Measurements from ENCODE around the gene LDLR.

LDLR gene

DNA sequence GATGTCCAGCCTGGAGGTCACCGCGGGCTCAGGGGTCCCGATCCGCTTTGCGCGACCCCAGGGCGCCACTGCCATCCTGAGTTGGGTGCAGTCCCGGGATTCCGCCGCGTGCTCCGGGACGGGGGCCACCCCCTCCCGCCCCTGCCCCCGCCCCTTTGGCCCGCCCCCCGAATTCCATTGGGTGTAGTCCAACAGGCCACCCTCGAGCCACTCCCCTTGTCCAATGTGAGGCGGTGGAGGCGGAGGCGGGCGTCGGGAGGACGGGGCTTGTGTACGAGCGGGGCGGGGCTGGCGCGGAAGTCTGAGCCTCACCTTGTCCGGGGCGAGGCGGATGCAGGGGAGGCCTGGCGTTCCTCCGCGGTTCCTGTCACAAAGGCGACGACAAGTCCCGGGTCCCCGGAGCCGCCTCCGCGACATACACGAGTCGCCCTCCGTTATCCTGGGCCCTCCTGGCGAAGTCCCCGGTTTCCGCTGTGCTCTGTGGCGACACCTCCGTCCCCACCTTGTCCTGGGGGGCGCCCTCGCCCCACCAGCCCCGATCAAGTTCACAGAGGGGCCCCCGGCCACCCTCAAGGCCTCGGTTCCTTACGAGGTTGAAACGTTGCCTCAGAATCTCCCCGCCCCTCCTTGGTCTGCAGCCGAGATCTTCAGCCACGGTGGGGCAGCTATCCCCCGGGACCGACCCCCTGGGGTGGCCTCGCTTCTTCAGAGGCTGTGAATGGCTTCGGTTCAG lies 1.2 kb downstream of the LDLR start:
- peak overlapping the region; percentile 95 for H3K4me3 ChIP-seq (ENCODE audit: low read depth, low read length)
- peak; percentile 99 for DNase-seq (ENCODE audit: low read depth)
- peak; percentile 67; the same call in 1 of the 2 replicates for TF ChIP-seq MYC (IDR thresholded peaks at IDR 0.05; ENCODE audit: low read depth, low read length)
- TF ChIP-seq, protein P1, sequence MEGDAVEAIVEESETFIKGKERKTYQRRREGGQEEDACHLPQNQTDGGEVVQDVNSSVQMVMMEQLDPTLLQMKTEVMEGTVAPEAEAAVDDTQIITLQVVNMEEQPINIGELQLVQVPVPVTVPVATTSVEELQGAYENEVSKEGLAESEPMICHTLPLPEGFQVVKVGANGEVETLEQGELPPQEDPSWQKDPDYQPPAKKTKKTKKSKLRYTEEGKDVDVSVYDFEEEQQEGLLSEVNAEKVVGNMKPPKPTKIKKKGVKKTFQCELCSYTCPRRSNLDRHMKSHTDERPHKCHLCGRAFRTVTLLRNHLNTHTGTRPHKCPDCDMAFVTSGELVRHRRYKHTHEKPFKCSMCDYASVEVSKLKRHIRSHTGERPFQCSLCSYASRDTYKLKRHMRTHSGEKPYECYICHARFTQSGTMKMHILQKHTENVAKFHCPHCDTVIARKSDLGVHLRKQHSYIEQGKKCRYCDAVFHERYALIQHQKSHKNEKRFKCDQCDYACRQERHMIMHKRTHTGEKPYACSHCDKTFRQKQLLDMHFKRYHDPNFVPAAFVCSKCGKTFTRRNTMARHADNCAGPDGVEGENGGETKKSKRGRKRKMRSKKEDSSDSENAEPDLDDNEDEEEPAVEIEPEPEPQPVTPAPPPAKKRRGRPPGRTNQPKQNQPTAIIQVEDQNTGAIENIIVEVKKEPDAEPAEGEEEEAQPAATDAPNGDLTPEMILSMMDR (IDR thresholded peaks at IDR 0.05; ENCODE audit: low read depth, low read length) = no peak
- TF ChIP-seq, protein P2, sequence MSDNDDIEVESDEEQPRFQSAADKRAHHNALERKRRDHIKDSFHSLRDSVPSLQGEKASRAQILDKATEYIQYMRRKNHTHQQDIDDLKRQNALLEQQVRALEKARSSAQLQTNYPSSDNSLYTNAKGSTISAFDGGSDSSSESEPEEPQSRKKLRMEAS (IDR thresholded peaks at IDR 0.05; ENCODE audit: low read depth, low read length) = peak; percentile 62
- TF ChIP-seq POLR2A (IDR thresholded peaks at IDR 0.05; ENCODE audit: extremely low read depth, insufficient read length) = peak; percentile 86

GRCh38 chr19:11090997-11091702 lies 1.9 kb downstream of the LDLR start:
- no peak for DNase-seq (ENCODE audit: low read depth)
- no peak for TF ChIP-seq POLR2A (IDR thresholded peaks at IDR 0.05; ENCODE audit: extremely low read depth, insufficient read length)
- TF ChIP-seq, protein P1 (IDR thresholded peaks at IDR 0.05; ENCODE audit: low read depth, low read length) = no peak
- TF ChIP-seq MYC (IDR thresholded peaks at IDR 0.05; ENCODE audit: low read depth, low read length) = no peak
- TF ChIP-seq, protein P2 (IDR thresholded peaks at IDR 0.05; ENCODE audit: low read depth, low read length) = no peak
- H3K4me3 ChIP-seq (ENCODE audit: low read depth, low read length) = peak overlapping the region; percentile 95

- H3K4me3 ChIP-seq (ENCODE audit: low read depth, low read length) = peak overlapping the region; percentile 95
These were observed 2.5 kb downstream of the LDLR start for GRCh38 chr19:11091703-11092153.

DNA sequence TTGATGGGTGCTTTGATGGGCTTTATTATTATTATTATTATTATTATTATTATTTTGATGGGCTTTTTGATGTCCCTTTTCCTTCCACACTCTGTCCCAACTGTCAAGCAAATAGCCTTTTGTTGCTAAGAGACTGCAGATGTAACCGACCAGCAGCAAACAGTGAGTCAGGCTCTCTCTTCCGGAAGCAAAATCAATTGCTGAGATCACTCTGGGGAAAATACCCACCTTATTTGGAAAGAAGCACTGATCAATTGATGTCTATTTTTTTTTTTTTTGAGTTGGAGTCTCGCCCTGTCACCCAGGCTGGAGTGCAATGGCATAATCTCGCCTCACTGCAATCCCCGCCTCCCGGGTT lies 2.9 kb downstream of the LDLR start:
- H3K4me3 ChIP-seq (ENCODE audit: low read depth, low read length) = peak overlapping the region; percentile 95
- peak; percentile 69 for DNase-seq (ENCODE audit: low read depth)
- TF ChIP-seq, protein P2 (IDR thresholded peaks at IDR 0.05; ENCODE audit: low read depth, low read length) = no peak

More at GRCh38 chr19:11091703-11092153, 2.5 kb downstream of the LDLR start:
- no peak for TF ChIP-seq POLR2A (IDR thresholded peaks at IDR 0.05; ENCODE audit: extremely low read depth, insufficient read length)
- TF ChIP-seq, protein P2 (IDR thresholded peaks at IDR 0.05; ENCODE audit: low read depth, low read length) = no peak
- TF ChIP-seq, protein P1 (IDR thresholded peaks at IDR 0.05; ENCODE audit: low read depth, low read length) = no peak
- no peak; the same call in 1 of the 2 replicates for TF ChIP-seq MYC (IDR thresholded peaks at IDR 0.05; ENCODE audit: low read depth, low read length)
- peak; percentile 84 for DNase-seq (ENCODE audit: low read depth)

DNA sequence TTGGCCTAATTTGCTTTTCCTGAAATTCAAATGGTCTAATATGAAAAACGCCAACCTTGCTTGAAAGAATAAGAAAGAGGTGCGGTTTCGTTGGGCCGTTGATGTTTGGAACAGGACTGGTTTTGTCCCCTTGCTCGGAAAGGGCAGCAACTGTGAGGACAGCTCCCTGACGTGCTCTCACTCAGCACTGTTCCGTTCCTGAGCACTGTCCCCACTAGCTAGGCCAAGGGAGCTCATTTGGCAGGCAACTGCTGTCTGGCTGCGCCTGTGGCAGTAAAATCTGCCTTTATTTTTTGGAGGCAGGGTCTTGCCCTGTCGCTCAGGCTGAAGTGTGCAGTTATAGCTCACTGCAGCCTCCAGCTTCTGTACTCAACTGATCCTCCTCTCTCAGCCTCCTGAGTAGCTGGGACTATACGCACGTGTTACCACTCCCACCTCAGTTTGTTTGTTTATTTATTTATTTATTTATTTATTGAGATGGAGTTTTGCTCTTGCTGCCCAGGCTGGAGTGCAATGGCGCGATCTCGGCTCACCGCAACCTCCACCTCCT lies 4.5 kb downstream of the LDLR start:
- no peak for TF ChIP-seq POLR2A (IDR thresholded peaks at IDR 0.05; ENCODE audit: extremely low read depth, insufficient read length)
- TF ChIP-seq, protein P1 (IDR thresholded peaks at IDR 0.05; ENCODE audit: low read depth, low read length) = no peak
- TF ChIP-seq MYC (IDR thresholded peaks at IDR 0.05; ENCODE audit: low read depth, low read length) = no peak
- TF ChIP-seq, protein P2 (IDR thresholded peaks at IDR 0.05; ENCODE audit: low read depth, low read length) = no peak
- no peak for DNase-seq (ENCODE audit: low read depth)
- peak overlapping the region; percentile 30 for H3K4me3 ChIP-seq (ENCODE audit: low read depth, low read length)

DNA sequence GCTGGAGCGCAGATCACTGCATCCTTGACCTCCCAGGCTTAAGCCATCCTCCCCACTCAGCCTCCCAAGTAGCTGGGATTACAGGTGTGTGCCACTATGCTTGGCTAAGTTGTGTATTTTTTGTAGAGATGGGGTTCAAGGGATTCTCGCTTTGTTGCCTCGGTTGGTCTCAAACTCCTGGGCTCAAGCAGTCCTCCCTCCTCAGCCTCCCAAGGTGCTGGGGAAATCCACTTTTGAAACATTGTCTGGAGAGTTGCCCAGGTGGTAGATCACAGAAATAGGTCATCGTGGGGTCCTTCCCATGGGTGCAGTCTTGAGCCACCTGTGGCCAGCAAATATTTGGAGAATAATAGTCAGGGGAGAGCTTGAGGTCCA lies 5.2 kb downstream of the LDLR start:
- DNase-seq (ENCODE audit: low read depth) = no peak
- H3K4me3 ChIP-seq (ENCODE audit: low read depth, low read length) = peak overlapping the region; percentile 8
- TF ChIP-seq, protein P2 (IDR thresholded peaks at IDR 0.05; ENCODE audit: low read depth, low read length) = no peak
- no peak for TF ChIP-seq POLR2A (IDR thresholded peaks at IDR 0.05; ENCODE audit: extremely low read depth, insufficient read length)
- no peak for TF ChIP-seq MYC (IDR thresholded peaks at IDR 0.05; ENCODE audit: low read depth, low read length)

All from NB4 (cell line).